MCF 10A (cell line): ENCODE measurements around the gene CCDC63. TPM values are rescaled to one million over a fixed set of nuclear protein-coding genes. Genes with fewer than 3 reads are reported as not detected.

Experiments
- BruUV-seq: library from RNA; stranded (reverse); fragments of 400-500 nt; replicated peaks from 2 replicates; lab custom pipeline; 2021; lab: Mats Ljungman, UMichigan
- CTCF ChIA-PET: fragments of 300-600 bp; sonication (Branson Sonifier 250); formaldehyde crosslinking; extraction: SDS; loops from one replicate; lab custom pipeline; 2021; ENCODE audit warnings: antibody characterized with exemption, inconsistent platforms; lab: Yijun Ruan, JAX
- POLR2A ChIA-PET: fragments of 300-600, 350-650 bp; sonication (Branson Sonifier 250); formaldehyde crosslinking; extraction: SDS; loops from one replicate; lab custom pipeline; 2020; ENCODE audit warnings: antibody characterized with exemption, inconsistent platforms; lab: Yijun Ruan, JAX
- DNase-seq: peaks from one replicate; pipeline ENCODE4 v3.0.0-alpha.2; 2018; ENCODE audit not compliant: unreplicated experiment
- H3K27ac Mint-ChIP-seq: one replicate; pipeline ENCODE4 v1.8.0; 2022; ENCODE audit warnings: mild to moderate bottlenecking, low read depth, mixed read lengths; ENCODE audit not compliant: unreplicated experiment
- H3K27me3 Mint-ChIP-seq: one replicate; pipeline ENCODE4 v1.8.0; 2022; ENCODE audit warnings: mixed read lengths; ENCODE audit not compliant: insufficient read depth, unreplicated experiment
- H3K36me3 Mint-ChIP-seq: one replicate; pipeline ENCODE4 v1.8.0; 2022; ENCODE audit warnings: mild to moderate bottlenecking, moderate library complexity, mixed read lengths; ENCODE audit not compliant: insufficient read depth, unreplicated experiment
- H3K4me1 Mint-ChIP-seq: one replicate; pipeline ENCODE4 v1.8.0; 2022; ENCODE audit warnings: mixed read lengths; ENCODE audit not compliant: insufficient read depth, unreplicated experiment
- H3K4me3 Mint-ChIP-seq: one replicate; pipeline ENCODE4 v1.8.0; 2022; ENCODE audit warnings: mild to moderate bottlenecking, moderate library complexity, mixed read lengths; ENCODE audit not compliant: unreplicated experiment
- H3K9me3 Mint-ChIP-seq: one replicate; pipeline ENCODE4 v1.8.0; 2022; ENCODE audit warnings: mixed read lengths; ENCODE audit not compliant: unreplicated experiment
- CTCF ChIP-seq: fragments of 200-600 bp; IDR thresholded peaks from one replicate; pipeline ENCODE4 v1.8.0; 2022; ENCODE audit warnings: antibody characterized with exemption, mild to moderate bottlenecking; ENCODE audit not compliant: unreplicated experiment
- intact Hi-C: fragments of 100-400 bp; cut with micrococcal nuclease; formaldehyde crosslinking; loops from 2 replicates; pipeline ENCODE4 v1.14.1; 2022
- total RNA-seq: library from RNA; stranded (reverse); gene quantifications from 2 replicates; pipeline ENCODE4 v1.2.3, GENCODE V29; 2022

CCDC63 gene
- total RNA-seq, 1 experiment from 2014 or later = not detected

- peak; percentile 87 for DNase-seq
- H3K27ac Mint-ChIP-seq = peak overlapping the region; percentile 82
- no peaks in the 10 kb centered on the region for H3K9me3 Mint-ChIP-seq
- no peaks in the 10 kb centered on the region for H3K27me3 Mint-ChIP-seq
- ChIA-PET POLR2A (interaction anchor here (0.7 to 2.6 kb wide), 5 partner anchors 9 to 434 kb away, joined by 3 to 14 read pairs (median 4); no protein-coding TSS in a partner anchor), CTCF (interaction anchor here (0.6 to 1.9 kb wide), 9 partner anchors 25 to 379 kb away, joined by 3 to 12 read pairs (median 4); no protein-coding TSS in a partner anchor)
- peaks cover 17% of the 10 kb centered on the region for H3K4me1 Mint-ChIP-seq
- no TSS peak for BruUV-seq
- TF ChIP-seq CTCF = no peak
- peaks cover 5% of the 10 kb centered on the region for H3K36me3 Mint-ChIP-seq
- no peak overlapping the region for H3K4me3 Mint-ChIP-seq
- intact Hi-C loops = loop anchor here (10.0 kb wide), 1 partner anchor 241 kb away; no protein-coding TSS in a partner anchor
These were observed 87.5 kb downstream of the CCDC63 start for GRCh38 chr12:110934093-110934852.

- intact Hi-C loops = loop anchor here (10.0 kb wide), 1 partner anchor 239 kb away; no protein-coding TSS in a partner anchor
- H3K36me3 Mint-ChIP-seq = peaks cover 5% of the 10 kb centered on the region
- DNase-seq = no peak
- H3K4me3 Mint-ChIP-seq = no peak overlapping the region
- H3K9me3 Mint-ChIP-seq = no peaks in the 10 kb centered on the region
- H3K4me1 Mint-ChIP-seq = peaks cover 17% of the 10 kb centered on the region
- H3K27ac Mint-ChIP-seq = no peak overlapping the region
- CTCF ChIA-PET = interaction anchor here (0.6 to 2.0 kb wide), 16 partner anchors 25 to 382 kb away, joined by 3 to 13 read pairs (median 4); no protein-coding TSS in a partner anchor
- BruUV-seq = no TSS peak
- no peak for TF ChIP-seq CTCF
- no peaks in the 10 kb centered on the region for H3K27me3 Mint-ChIP-seq
- POLR2A ChIA-PET = interaction anchor here (1.2 to 2.6 kb wide), 2 partner anchors 10 to 39 kb away, joined by 3 to 14 read pairs; no protein-coding TSS in a partner anchor
These were observed 88.8 kb downstream of the CCDC63 start for GRCh38 chr12:110935588-110935987.

GRCh38 chr12:110936367-110937103 lies 89.7 kb downstream of the CCDC63 start:
- Mint-ChIP-seq H3K36me3 (peaks cover 5% of the 10 kb centered on the region), H3K4me1 (peaks cover 17% of the 10 kb centered on the region), H3K4me3 (no peak overlapping the region), H3K27me3 (no peaks in the 10 kb centered on the region), H3K9me3 (no peaks in the 10 kb centered on the region), H3K27ac (peak overlapping the region; percentile 8)
- no TSS peak for BruUV-seq
- ChIA-PET CTCF (interaction anchor here (0.6 to 2.6 kb wide), 26 partner anchors 8 to 379 kb away, joined by 3 to 18 read pairs (median 4); partner anchors contain the start of gene MYL2), POLR2A (interaction anchor here (2.6 kb wide), 1 partner anchor 40 kb away, joined by 14 read pairs; no protein-coding TSS in a partner anchor)
- no peak for DNase-seq
- no peak for TF ChIP-seq CTCF
- intact Hi-C loops = loop anchor here (1.0 to 10.0 kb wide), 5 partner anchors 42 to 376 kb away; no protein-coding TSS in a partner anchor
